HG03575 (cell line): ENCODE measurements around the gene DUOX1.

Source experiments
- ATAC-seq: cut with Tn5 transposase; IDR thresholded peaks from one replicate; pipeline ENCODE4 v1.9.1; 2021; ENCODE audit not compliant: unreplicated experiment, insufficient number of reproducible peaks, low FRiP score; ENCODE audit errors: extremely low read depth

The DUOX1 gene

GRCh38 chr15:45201869-45202268 lies 72.1 kb downstream of the DUOX1 start:
- ATAC-seq = no peak

- no peak for ATAC-seq
These were observed 73.4 kb downstream of the DUOX1 start for GRCh38 chr15:45203182-45203581.

- no peak for ATAC-seq
These were observed 75.4 kb downstream of the DUOX1 start for GRCh38 chr15:45205192-45205591.

GRCh38 chr15:45212493-45212892 lies 82.7 kb downstream of the DUOX1 start:
- no peak for ATAC-seq
